HS-27A (cell line): Measurements from ENCODE around the gene SPATA45.

Experiments used
- DNase-seq: peaks from one replicate; pipeline ENCODE4 v3.0.0-alpha.2; 2012; ENCODE audit warnings: low read depth, missing footprints

SPATA45 gene

DNA sequence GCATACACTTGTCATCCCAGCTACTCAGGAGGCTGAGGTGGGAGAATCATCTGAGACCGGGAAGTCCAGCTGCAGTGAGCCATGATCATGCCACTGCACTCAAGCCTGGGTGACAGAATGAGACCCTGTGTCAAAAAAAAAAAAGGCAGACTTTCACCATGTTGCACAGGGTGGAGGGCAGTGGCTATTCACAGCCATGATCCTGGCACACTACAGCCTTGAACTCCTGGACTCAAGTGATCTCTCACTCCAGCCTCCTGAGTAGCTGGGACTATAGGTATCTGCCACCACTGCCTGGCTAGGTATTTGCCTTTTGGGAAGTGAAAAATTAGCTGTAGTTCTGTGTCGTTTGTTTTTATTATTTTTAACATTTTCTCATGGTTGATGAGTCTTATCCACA lies 19.1 kb downstream of the SPATA45 start:
- DNase-seq = no peak

DNA sequence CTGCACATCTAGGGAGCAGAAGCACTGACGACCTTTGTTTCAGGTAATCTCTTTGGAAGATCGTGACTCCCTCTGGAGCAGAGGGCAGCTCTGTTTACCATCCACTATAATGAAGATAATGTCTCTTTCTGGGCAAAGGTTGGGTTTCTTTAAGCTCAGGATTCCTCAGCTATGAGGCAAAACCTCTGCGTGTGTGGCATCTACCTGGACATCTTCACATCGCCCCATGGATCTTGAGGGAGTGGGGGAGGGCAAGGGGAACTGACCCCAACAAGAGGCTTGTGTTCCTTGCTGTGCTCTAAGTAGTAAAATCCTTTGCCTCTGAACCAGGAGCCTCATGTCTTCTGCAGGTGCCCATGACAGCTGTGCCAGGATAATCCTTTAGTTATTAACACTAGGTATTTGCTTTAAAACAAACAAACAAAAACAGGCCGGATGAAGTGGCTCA lies 19.6 kb downstream of the SPATA45 start:
- DNase-seq = no peak

DNA sequence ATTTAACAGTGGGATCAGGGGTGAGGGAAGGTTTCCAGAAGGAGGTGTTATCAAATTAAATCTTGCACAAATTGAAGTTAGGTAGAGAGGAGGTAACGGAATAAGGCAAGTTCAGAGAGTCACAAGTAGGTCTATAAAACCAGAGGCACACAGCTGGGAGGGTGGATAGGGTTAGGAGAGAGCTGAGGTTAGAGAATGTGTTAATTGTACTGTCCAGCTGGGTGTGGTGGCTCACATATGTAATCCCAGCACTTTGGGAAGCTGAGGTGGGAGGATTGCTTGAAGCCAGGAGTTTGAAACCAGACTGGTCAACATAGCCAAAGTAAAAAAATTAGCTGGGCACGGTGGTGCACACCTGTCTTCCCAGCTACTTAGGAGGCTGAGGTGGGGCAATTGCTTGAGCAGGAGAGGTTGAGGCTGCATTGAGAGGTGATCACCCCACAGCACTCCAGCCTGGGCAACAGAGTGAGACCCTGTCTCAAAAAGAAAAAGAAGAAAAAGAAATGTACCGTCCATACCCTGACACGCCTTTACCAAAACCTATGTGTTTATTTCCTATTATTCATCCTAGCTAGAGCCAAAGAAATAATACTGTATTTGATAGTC lies 20.2 kb downstream of the SPATA45 start:
- no peak for DNase-seq

DNA sequence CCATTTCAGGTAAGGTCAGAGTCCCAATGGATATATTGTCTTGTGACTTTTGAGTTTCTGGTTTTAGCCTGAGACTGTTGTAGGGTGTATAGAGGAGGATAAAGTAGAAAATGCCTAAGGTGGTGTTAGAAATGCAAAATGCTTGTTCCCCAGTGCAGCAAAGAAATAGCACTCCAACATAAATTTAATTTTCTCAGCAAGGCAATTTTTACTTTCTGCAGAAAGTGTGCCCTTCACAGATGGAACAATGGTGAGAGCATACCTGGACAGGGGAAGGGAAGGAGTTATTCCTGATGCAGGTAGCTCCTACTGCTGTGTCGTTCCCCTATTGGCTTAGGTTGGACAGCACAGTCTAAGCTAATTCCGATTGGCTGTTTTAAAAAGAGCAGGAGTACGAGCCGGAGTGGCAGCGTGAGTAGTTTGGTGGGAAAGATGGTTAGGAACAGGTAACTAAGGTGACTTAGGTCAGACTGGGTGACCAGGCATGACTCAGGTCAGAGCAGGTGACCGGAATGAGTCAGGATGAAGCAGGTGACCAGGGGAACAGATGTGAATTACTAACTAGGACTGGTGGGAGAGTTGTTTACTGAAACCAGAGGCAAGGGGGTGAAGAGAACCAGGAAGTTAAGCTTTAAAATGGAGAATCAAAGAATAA lies 21.5 kb downstream of the SPATA45 start:
- DNase-seq = no peak

DNA sequence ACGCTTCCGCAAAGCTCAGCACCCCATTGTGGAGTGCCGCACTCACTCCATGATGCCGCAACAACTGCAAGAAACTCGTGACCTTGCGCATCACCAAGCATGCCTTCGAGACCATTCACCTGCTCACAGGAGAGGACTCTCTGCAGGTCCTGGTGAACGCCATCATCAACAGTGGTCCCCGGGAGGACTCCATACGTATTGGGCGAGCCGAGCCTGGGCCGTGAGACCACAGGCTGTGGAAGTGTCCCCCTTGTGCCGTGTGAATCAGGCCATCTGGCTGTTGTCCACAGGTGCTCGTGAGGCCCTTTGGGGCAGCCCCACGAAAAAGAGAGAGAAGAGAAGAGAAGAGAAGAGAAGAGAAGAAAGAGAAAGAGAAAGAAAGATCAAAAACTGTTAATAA lies 23.2 kb downstream of the SPATA45 start:
- no peak for DNase-seq

DNA sequence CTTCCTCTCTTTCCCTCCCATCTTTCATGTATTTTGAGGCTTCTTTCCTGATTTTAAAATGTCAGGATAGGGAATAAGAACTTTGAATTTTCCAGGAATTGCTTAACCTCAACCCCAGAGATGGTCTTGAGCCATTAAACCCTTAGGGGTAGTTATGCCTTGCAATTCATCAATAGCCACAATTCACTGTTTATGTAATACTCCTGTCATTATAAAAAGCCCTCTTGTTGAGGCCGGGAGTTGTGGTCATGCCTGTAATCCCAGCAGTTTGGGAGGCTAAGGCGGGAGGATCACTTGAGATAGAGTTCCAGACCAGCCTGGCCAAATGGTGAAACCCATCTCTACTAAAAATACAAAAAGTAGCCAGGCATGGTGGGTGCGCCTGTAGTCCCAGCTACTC lies 24.5 kb downstream of the SPATA45 start:
- DNase-seq = no peak

DNA sequence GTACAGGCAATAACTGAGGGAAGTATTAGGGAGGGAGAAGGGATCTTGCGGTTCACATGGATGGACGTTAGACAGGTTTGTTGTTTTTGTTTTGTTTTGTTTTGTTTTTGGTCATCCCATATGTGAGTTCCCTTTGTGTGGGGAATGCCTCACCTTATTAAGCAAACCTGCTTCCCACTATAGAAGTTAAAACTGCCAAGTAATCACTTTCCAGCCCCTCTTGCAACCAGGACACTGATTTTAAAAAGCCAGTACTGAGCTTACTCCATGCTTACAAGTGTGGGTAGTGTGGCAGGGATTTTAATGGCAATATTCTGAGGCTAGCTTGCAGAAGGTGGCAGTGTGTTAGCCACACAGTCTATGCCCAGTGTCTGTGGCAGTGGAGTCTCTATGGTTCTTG lies 26.5 kb downstream of the SPATA45 start:
- DNase-seq = no peak

DNA sequence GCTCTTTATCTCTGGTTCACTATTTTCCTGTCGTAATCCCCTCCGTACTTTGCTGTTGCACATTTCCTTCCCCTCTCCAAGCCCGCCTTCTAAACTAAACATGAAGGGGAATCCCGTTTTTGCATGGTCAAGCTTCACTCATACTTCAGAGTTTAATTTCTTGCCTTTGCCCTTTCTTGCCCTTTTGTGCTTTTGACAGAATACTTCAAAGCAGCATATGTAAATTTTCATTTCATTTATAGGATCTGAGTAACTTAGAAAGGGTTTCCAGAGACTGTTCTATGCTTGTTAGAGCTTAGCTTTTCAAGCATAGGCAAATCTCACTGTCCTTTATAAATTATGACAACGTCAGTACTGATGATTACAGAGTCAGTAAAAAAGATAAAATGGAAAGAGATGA lies 27.7 kb downstream of the SPATA45 start:
- no peak for DNase-seq

DNA sequence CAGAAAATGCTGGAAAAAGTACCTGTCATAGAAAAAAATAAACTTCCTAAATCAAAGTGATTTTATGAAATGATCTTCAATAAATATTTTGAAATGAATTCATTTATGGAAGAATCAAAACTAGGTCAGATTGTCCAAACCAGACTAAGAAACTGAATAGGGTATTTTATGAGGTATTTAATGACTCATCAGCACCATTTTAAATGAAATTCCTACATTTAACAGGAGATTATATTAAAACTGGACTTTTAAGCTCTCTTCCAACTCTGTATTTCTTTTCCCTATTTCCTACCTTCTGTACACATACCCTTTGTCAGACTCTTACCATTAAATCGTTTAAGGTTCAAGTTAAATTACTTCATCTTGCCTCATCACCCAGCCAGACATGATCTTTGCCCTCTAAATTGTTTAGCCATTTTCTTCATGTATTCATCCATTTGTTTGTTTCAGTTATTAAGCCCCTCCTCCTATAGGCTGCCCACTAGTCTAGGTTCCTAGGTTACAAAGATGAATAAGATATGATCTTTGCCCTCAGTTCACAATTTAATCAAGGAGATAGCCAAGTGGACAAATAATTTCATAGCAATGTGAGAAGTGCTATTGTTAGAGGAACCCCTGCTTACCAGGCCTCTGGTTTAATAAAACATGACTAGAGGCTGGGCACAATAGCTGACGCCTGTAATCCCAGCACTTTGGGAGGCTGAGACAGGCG lies 30.7 kb downstream of the SPATA45 start:
- DNase-seq = no peak

DNA sequence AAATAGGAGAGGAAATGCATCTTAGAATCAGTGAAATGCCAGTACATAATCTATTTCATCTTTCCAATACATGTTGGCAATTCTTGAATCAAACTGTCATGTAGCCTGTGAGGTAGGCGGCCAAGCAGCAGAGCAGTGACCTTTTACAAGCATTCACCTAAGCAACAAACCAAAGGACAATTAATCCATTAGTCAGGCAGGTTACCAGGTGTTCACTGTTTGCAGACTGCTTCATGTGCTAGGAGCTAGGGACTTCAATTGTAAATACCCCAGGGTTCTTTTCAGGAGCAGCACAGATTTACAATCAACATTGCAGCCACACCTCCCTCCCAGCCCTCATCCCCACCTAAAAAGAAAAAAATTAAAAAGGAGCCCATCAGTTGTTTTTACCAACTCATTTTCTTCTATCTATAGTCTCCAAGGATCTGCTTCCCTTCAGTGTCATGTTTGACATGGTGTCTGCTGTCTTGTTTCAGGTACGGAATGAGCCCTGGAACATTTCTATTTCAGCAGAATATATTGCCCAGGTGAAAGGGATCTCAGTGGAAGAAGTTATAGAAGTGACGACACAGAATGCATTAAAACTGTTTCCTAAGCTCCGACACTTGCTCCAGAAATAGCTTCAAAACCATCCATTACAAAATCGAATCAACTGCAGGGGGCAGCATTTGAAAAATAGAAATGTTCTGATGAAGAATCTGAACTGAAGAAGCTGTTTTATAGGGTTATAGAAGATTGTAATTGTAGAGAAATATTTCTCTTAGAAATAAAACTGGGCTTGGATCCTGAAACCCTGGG lies 32.7 kb downstream of the SPATA45 start:
- DNase-seq = no peak

DNA sequence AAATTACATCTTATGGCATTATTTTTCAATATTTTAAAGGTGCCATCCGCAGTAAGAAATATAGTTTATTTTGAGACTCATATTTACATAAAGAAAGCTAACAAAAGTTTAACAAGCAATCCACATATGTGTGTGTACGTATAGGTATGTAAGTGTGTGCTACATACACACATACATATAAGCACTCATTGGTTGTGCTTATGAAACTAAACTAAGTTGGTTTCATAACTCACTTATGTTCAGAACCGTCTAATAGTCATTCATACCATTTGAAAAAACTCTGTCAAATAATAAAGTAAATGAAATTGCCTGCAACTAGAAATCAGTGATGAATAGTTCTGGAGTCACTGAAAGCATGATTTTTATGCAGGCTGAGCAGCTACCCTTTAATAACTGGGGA lies 41.7 kb downstream of the SPATA45 start:
- no peak for DNase-seq

DNA sequence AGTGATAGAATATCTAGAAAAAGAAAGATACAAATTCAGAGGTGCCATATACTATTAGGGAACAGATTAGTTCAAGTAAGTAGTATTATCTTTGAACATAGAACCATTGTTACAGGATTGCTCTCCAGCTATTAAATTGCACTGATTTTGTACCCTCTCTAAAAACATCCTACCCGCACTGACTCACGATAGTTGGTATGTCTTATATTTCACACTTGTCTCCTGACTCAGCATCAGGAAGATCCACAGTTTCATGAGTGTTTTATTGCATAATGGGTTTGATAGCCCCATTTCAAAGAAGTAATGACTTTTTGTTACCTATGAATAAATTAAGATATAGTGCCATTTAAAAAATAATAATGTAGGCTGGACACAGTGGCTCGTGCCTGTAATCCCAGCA lies 49.8 kb downstream of the SPATA45 start:
- DNase-seq = no peak

DNA sequence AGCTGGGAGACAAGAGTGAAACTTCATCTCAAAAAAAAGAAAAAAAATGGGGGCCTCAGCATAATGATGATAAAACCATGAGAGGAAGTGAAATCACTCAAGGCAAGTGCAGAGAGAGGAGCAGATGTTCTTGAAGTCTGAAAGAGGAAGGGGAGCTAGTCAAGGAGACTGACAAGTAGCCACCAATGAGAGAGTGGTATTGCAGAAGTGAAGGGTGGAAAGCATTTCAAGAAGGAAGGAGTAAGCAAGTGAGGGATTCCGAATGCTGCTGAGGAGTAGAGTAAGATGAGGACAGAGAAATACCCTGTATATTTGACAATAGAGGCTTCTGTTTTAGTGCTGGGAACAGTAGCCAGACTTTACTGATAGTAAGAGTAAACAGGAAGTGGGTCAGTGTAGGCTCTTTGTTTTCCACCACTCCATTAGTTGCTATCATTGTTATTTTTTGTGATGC lies 52.9 kb downstream of the SPATA45 start:
- DNase-seq = no peak

DNA sequence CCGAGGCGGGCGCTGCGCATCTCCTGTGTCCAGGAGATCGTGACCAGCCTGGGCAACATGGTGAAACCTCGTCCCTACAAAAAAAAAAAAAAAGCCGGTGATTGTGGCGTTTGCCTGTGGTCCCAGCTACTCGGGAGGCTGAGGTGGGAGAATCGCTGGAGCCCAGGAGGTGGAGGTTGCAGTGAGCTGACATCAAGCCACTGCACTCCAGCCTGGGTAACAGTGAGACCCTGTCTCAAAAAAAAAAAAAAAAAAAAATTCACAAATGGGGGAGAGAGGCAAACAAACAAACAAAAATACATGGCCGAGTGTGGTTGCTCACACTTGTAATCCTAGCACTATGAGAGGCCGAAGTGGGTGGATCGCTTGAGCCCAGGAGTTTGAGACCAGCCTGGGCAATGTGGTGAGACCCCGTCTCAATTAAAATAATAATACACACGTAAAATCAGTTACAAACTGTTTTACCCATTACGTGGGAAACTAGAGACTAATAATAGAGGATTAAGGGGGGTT lies 55.0 kb downstream of the SPATA45 start:
- no peak for DNase-seq

DNA sequence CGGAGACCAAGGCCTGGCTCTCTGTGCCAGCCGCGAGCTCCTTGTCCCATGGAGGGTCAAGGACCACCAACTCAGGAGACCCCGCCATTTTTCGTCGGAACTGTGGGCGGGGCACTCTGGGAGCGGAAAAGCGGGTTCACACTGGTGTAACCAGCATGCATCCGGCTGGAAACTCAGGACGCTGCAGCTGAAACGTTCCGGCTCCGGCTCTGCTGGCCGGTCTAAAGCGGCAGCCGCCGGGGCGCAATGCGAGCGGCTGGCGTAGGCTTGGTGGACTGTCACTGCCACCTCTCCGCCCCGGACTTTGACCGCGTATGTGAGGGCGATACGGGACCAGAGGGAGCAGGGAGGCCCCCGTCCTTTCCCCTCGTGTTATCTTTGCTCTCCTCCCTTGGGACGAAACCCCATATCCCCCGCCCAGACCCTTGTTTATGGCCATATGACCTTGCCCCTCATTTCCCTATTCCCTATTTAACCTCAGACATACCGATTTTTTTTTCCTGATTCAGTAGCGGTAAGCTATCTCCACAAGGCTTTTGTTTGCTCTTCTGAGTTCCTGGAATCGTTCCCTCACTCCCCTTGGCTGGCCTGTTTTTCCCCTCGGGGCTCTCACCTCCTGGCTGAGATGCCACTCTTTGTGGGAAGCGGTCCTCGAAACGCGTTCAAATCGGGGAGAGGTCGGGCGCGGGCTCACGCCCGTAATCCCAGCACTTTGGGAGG lies 55.6 kb downstream of the SPATA45 start, which contains the start of the genes NSL1 and TATDN3:
Gene NSL1 (minus strand): TSS at position 102 of the 720 bp plus-strand sequence. CDS start 14 bp downstream, at position 88.
Gene TATDN3 (plus strand): TSS at position 219 of the 720 bp plus-strand sequence. CDS start 28 bp downstream, at position 247.
- peak; percentile 90 for DNase-seq

DNA sequence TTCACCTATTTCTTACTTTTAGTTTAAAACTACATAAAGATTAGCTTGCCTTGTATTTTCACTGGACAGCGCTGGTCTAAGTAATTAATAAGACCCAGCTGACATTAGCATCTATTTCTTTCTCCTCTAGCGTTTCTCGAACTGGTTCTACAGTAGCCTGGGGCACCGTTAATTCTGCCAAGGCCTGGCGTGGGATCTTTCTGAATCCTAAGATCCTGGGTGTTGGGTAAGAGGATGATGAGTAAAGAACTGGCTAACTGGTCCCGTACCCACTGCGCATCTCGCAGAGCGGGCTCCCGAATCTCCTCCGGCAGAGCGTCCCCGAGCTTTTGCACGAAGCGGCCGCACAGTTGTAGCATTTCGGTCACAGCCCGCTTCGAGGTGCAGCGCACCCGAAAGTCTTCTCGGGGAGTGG lies 56.2 kb downstream of the SPATA45 start:
- DNase-seq = peak; percentile 35

DNA sequence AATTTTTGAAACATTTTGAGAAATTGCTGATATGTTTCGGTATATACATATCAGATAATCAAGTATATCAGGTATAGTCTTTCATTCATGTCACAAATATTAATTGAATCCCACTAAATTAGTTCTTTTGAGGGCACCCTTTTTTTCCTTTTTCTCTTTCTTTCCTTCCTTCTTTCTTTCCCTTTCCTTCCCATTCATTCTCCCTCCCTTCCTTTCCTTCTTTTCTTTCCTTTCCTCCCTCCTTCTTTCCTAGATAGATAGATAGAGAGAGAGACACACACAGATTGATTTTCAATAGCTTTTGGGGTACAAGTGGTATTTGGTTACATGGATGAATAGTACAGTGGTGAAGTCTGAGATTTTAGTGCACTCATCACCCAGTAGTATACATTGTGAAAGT lies 61.6 kb downstream of the SPATA45 start:
- DNase-seq = no peak

DNA sequence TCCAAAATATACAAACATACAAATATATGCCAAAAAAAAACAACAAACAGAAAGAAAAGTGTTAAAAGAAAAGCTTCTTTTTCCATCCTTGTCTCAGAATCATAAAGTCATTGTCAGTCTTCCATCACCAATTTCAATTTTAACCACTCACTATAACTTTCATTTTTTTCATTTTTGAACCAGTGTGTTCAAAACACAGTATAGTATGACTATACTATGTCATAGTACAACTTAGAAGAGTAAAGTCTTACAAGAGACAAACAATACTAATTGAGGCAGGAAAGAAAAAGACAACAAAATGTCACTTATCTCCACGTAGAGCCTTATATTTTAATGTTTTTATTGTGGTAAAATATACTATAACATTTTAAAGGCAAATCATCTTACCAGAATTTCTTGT lies 63.5 kb downstream of the SPATA45 start:
- DNase-seq = no peak

DNA sequence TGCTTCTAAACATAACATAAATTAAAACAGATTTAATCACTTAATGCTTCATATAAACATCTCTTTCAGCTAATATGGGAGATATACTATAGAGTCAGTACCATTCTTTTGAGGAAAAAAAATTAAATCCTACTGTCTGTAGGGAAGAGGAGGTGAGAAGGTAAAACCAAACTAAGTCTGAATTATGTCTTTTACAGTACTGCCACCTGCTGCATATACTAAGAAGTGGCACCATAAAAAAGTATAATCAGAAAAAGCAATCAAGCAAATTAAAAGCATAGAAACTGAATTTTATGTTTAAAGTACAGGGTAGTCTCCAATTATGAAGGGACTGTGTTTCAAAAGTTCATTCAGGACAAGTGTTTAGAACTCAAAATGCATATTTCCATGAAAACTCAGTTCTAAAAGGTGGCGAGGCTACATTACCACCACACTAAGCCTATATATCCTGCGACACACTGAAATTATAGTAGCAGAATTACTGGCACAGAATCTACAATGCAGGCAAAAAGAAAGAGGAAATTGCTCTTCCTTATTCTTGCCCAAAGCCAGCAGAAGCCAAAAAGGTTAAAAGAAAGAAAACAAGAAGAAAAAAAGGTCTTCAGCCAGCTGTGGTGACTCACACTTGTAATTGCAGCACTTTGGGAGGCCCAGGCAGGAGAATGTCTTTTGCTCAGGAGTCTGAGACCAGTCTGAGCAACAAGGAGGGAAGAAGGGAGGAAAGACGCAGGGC lies 64.9 kb downstream of the SPATA45 start:
- DNase-seq = no peak

DNA sequence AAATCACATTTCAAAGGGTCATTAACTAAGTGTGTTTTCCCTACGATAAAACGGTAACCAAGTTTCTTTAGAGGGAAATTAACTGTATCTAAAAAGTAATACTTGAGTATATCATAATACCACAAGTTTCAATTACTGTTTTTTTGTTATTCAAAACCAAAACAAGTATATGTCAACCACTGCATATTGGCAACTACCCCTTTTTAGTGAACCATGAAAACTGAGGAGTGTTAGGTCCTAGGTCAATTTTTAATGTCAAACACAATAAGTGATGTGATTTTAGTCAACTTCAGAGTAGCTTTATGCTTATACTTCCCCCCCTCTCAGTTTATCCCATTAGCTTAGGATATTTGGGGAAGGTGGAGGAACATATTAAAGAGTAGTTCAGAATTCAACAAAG lies 66.2 kb downstream of the SPATA45 start:
- no peak for DNase-seq

DNA sequence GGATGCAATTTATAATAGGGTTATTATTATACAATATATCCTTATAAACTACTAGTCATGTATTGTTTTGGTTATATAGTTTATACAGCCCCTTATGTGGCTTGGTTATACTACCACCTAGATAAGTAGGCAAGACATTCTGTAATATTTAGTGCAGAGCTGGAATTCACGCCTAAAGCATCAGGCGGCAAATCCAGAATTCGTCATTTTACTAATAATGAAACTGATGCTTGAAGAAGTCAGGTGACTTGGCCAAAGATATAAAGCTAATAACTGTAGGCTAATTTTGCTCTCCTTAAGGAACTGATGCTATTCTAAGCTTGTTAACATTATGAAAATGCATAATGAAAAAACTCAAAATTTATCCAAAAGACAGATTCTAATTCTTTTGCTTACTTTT lies 66.7 kb downstream of the SPATA45 start:
- no peak for DNase-seq
